Measurements from ENCODE around the gene DBN1.

DBN1 gene

DNA sequence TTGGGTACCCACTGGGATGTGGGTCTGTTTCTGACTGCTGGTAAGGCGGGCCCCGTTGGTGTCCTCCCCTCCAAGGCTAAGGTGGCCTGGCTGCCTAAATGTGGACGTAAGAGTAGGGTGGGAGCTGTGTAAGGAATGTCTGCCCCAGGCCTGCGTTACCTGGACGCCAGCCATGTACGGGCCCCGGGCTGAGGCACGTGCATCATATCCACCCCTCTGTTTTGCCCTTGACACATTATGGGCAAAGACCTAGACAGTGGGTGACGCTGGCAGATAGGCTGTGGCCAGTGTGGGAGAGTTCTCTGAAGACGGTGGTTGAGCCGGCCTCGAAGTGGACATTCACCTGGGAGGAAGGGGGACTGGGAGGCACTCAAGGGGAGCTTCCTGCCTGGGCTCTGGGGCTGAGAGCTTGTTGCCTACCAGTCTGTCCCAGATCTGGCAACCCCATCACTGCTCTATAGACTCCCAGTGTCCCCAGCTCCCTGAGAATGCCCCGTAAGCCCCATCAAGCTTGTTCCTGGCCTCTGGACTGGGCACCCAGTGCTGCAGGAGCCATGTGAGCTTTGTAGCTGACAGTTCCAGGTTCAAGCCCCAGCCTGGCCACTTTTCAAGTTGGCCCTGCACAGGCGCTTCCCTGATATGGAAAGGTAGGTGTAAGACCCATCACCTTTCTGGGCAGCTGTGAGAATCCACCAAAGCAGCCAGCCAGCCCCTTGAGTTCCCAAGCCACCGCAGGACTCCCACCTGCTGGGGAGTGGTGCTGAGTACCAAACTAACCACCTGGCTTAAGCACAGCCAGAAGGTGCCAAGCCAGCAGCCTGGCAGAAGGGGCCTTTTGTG is 30.1 kb downstream of the DBN1 start:
- no peak for DNase-seq (ENCODE audit: low read depth in 2 of 2)

DNA sequence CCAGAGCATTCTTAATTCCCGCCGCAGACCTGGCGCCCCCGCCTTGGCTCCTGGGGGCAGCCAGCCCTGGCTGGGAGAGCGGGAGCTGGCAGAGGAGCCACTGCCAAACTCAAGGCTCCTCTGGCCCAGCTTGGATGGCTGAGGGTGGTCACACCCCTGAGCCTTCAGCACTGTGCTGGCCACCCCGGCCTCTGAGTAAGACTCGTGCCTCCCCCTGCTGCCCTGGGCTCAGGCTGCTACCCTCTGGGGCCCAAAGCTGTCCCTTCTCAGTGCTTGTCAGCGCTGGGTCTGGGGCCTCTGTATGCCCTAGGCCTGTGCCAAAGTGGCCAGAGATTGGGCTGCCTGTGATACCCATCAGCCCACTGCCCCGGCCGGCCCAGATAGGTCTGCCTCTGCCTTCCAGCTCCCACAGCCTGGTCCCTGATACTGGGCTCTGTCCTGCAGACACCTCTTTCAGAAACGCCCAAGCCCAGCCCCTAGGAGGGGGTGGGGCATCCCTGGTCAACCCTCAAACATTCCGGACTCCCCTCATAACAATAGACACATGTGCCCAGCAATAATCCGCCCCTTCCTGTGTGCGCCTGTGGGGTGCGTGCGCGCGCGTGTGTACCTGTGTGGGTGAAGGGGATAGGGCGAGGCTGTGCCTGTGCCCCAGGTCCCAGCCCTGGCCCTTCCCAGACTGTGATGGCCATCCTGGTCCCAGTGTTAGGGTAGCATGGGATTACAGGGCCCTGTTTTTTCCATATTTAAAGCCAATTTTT is 31.2 kb downstream of the DBN1 start:
- no peak for DNase-seq (ENCODE audit: low read depth in 2 of 2)

DNA sequence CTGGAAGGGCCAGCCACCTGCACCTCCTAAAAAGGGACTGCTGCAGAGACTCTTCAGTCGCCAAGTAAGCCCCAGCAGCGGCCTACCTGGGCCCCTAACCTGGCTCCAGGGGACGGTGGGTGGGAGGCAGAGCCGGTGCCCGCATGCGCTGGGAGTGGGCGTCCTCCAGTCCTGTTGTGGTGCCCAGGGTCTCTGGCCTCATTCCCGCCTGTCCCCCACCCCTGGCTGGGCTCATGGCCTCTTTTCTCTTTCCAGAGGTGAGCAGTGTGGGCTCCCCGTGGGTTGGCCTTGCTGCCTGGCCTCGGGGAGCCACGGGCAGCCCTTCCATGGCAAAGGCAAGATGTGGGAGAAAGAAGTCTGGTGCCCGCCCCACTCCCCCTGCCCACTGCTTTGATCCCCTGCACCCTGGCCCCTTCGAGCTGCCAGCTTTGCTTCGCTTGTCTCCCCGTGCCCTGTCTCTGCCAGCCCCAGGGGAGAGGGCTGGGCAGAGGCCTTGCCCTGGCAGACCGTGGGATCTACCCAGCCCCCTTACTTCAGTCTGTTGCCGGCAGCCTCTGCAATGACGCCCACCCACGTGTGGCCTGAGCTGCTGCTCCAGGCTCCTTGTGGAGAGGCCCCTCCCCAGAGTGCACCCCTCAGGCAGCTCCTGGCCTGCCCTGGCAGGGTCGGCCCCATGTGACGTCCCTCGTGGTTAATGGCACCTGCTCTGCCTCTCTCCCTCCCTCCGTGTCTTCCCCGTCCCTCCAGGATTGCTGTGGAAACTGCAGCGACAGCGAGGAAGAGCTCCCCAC is 32.2 kb downstream of the DBN1 start:
- DNase-seq (ENCODE audit: low read depth in 2 of 2), result no peak

DNA sequence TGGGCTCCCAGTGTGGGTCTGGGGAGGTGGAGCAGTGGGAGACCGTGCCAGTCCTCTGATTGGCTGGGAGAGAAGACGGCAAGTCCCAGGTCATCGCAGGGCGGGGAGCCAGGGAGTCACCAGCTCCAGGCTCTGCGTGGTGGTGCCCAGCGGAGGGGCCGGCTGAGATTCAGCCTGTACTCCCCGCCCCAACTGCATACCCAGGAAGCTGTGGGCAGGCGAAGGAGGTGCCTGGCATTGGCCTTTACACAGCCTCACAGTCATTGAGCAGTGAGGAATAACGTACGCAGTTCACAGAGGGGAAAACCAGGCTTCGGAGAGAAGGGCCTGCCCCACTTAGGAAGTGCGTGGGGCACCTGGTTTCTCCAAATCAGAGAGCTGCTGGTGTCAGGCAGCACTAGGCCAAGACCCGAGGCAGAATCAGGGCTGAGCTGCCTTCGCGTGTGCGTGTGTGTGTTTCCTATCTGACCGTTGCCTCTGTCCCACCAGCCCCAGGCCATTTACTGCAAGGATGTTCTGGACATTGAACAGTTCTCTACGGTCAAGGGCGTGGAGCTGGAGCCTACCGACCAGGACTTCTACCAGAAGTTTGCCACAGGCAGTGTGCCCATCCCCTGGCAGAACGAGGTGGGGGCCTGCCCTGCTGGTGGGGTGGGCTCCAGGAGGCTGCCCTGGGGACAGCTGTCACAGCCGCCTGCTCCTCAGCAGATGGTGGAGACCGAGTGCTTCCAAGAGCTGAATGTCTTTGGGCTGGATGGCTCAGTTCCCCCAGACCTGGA is 33.0 kb downstream of the DBN1 start:
- DNase-seq (ENCODE audit: low read depth in 2 of 2), result no peak

DNA sequence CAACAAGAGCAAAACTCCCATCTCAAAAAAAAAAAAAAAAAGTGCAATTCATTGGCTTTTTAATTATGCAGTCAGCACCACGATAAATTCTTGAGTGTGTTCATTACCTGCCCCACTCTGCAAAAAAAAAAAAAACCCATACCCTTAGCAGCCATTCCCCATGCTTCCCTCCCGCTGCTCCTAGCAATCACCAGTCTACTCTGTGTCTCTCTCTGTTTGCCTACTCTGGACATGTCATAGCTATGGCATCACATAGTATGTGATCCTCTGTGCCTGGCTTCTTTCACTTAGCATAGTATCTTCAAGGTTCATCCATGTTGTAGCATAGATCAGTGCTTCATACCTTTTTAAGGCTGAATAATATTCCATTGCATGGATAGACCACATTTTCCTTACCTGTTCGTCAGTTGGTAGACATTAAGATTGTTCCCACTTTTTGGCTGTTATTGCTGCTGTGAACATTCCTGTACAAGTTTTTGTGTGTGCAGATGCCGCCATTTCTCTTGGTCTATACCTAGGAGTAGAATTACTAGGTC is 33.8 kb downstream of the DBN1 start:
- no peak for DNase-seq (ENCODE audit: low read depth in 2 of 2)

DNA sequence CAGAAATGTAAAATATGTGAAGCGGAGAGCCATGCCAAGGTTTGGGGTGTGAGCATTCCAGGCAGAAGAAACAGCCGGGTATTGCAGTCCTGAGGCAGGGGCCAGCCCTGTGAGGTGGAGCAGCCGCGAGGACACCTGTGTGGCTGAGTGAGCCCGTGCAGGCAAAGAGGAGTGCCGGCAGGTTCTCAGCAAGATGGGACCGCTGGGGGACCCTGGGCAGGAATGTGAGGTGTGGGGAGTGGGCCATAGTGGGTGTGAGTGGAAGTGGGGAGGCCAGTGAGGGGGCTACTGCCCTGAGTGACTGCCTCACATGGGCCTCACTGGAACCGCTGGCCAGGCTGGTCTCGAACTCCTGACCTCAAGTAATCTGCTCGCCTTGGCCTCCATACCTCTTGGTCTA is 35.0 kb downstream of the DBN1 start:
- no peak for DNase-seq (ENCODE audit: low read depth in 2 of 2)

DNA sequence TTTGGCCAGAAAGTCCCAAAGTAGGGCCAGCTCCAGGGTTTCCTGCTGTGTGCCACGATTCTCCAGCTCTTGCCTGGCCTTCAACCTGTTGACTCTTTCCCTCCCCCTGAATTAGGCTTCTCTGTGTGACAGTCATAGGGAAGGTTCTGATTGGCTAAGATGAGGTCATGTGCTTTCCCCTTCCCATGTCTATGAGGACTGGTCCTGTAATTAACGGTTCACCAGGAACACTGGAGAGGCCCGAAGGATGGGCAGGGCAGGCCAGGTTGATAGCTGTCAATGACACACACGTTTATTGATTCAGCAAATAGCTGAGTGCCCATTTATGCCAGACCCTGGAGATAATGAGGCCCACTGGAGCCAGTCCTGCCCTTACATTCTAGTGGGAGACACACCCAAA is 35.8 kb downstream of the DBN1 start:
- no peak for DNase-seq (ENCODE audit: low read depth in 2 of 2)

DNA sequence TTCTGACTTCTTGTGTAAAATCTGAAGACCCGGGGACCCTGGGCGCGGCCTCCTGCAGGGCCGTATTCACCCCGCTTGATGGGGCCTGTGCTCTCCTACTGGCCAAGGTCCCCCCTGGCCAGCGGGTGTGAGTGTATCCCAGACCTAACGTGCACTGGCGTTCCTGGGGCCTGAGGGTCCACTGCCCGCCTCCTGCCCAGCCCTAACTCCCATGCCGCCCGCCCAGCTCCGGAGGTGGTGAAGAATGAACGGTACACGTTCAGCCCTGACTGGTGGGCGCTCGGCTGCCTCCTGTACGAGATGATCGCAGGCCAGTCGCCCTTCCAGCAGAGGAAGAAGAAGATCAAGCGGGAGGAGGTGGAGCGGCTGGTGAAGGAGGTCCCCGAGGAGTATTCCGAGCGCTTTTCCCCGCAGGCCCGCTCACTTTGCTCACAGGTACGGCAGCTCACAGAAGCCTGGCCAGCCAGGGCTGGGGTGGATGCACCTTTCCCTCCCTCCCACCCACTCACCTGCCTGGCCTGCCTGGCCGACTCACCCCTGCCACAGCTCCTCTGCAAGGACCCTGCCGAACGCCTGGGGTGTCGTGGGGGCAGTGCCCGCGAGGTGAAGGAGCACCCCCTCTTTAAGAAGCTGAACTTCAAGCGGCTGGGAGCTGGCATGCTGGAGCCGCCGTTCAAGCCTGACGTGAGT is 37.4 kb downstream of the DBN1 start:
- DNase-seq (ENCODE audit: low read depth in 2 of 2), result no peak

DNA sequence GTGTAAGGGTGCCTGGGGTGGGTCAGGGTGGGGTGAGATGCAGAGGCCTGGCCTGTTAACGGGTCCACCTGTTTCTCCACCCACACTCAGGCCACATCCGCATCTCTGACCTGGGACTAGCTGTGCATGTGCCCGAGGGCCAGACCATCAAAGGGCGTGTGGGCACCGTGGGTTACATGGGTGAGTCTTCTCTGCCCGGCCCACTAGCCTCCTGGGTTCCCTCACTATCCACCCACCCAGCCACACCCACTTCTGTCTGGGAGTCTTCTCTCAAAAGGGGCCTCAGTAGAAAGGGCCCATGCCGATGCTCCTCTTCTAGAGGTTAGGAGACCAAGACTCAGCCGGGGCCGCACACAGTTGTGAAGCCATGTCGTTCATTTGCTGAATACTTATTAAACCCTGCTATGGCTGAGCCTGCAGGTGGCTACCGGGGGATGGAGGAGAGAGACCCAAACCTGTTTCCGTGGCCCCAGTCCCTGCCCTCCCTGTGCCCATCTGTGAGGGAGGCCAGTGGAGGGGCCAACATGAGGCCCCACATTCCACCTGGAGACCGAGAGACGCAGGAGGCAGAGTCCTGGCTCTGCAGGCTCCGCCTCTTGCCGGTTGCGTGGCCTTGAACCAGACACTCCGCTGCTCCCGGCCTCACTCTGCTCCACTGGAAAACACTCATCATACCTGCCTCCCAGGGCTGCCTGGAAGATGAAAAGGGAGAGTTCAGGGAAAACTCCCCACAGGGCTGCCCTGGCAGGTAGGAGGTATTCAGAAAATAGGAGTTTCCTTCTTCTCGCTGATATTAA is 38.3 kb downstream of the DBN1 start:
- no peak for DNase-seq (ENCODE audit: low read depth in 2 of 2)

DNA sequence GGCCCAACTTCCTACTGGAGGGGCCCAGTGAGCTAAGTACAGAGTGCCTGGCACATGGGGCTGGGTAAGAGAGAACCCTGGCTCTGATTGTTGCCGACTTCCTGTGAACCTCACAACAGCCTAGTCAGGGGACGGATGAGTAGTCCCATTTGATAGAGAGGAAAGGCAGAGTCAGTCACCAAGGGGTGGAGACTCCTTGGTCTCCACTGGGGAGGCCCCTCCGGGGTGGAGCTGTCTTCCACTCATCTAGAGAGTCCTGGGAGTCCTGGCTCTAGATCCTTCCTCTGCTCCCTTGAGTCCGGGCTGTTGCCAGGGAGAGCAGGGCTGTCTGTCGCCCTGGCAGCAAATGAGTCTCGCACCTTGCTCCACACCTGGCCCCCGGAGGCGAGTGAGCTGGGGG is 39.0 kb downstream of the DBN1 start:
- no peak for DNase-seq (ENCODE audit: low read depth in 2 of 2)

DNA sequence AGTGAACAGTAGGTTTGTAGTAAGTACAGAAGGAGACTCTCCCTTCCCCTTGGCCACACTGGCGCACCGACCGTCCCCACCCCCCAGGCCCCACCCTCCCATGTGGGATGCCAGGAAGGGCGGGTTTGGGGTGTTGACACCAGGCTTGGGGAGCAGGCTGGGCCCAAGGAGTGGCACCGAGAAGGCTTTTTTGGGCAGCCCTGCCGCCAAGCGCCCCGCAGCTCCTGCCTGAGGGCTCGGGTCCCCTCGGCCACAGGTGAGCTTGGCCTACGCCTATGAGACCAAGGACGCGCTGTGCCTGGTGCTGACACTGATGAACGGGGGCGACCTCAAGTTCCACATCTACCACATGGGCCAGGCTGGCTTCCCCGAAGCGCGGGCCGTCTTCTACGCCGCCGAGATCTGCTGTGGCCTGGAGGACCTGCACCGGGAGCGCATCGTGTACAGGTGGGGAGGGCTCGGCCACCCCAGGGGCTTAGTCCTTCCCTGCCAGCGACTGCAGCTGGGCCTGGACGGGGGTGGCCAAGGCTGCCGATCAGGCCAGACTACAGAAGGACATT is 39.7 kb downstream of the DBN1 start:
- no peak for DNase-seq (ENCODE audit: low read depth in 2 of 2)

DNA sequence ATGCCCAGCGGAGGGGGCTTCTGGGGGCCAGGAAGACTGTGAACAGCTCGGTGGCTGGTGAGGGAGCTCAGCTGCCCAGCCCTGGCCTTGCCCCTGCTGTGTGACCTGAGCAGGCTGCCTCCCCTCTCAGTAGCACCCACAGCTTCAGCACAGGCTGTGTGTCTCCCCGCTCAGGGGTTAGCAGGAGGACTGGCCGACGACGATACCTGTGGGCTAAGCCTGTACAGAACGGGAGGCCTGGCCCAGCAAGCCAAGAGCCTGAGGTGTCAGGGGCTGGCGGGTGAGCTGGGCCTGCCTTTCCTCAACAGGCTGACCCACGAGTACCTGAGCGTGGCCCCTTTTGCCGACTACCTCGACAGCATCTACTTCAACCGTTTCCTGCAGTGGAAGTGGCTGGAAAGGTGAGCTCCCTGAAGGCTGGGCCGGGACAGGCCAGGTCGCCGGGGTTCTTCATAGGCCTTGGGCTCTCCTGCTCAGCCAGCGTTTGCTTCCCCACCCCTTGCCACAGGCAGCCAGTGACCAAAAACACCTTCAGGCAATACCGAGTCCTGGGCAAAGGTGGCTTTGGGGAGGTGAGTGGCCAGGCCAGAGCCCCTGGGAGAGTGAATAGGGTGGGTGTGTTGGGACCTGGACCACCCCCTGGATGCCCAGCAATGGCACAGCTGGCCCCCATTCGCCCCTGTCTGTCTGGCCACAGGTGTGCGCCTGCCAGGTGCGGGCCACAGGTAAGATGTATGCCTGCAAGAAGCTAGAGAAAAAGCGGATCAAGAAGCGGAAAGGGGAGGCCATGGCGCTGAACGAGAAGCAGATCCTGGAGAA is 40.4 kb downstream of the DBN1 start:
- DNase-seq (ENCODE audit: low read depth in 2 of 2), result no peak

DNA sequence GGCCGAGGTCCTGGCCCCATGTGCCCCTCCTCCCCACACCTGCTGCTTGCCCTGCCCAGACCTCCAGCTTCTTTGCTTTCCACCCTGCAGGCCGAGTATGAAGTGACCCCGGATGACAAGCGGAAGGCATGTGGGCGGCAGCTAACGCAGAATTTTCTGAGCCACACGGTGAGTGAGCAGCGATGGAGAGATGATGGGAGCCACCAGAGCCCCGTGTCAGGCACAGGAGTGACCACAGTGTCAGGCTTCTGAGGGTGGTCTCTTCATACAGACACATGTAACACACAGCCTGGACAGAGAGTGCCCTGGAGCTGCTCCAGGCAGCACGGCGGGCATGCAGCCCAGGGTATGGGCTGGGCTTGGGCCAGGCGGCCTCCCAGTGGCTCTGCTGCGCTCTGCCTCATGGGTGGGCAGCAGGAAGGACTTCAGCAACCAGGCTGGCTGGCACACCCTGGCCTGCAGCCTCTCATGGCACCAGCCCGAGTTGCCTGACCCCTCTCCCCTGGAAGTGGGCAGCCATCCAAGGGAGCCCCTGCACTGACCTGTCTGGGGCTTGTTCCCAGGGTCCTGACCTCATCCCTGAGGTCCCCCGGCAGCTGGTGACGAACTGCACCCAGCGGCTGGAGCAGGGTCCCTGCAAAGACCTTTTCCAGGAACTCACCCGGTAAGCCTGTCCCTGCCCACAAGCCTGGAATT is 41.1 kb downstream of the DBN1 start:
- no peak for DNase-seq (ENCODE audit: low read depth in 2 of 2)

DNA sequence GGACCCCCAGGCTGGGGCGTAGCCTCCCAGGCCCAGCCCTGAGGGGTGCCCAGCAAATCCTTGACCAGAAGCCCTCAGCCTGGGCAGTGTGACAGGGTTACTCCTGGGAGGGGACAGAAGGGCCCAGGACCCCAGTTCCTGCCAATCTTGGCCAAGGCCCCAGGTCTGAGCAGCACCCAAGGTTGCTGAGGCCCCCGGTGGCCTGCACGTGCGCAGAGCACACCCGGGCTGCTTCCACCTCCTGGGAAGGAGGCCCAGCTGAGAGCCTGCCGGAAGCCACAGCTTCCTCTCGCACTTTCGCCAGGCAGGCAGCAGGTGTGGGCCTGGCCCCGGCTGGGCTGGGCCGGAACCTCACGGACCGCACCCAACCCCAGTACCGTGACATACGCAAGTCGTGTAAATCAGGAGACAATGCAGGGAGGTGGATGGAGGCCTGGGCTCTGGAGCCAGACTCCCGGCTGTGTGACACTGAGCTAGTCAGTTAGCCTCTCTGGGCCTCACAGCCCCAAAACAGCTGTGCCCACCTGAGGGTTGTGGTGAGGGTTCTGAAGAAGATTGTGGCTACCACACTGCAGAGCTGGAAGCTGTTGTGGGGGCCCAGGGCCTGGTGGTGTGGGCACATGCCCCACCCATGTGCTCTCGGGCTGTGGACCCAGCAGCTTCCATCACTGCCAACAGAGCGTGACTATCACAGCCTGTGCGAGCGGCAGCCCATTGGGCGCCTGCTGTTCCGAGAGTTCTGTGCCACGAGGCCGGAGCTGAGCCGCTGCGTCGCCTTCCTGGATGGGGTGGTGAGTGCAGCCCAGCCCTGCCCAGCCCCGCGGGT is 41.9 kb downstream of the DBN1 start:
- peak in 1 of 2 donors; percentile 37 for DNase-seq (ENCODE audit: low read depth in 2 of 2)

DNA sequence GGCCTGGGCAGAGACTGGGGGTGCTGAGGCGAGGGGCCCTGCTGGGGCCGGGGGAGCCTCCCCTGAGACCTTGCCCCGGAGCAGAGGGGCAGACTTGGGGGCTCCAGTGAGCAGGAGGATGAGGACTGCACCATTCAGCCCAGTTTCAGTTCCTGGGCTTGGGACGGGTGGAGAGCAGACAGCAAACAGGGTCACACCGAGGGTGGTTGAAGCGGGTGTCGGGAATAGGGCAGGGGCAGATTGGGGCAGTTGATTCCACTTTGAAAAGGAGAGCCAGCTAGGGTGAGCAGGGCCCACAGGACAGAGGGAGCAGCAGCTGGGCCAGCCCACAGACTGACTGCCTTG is 42.5 kb downstream of the DBN1 start:
- no peak for DNase-seq (ENCODE audit: low read depth in 2 of 2)

DNA sequence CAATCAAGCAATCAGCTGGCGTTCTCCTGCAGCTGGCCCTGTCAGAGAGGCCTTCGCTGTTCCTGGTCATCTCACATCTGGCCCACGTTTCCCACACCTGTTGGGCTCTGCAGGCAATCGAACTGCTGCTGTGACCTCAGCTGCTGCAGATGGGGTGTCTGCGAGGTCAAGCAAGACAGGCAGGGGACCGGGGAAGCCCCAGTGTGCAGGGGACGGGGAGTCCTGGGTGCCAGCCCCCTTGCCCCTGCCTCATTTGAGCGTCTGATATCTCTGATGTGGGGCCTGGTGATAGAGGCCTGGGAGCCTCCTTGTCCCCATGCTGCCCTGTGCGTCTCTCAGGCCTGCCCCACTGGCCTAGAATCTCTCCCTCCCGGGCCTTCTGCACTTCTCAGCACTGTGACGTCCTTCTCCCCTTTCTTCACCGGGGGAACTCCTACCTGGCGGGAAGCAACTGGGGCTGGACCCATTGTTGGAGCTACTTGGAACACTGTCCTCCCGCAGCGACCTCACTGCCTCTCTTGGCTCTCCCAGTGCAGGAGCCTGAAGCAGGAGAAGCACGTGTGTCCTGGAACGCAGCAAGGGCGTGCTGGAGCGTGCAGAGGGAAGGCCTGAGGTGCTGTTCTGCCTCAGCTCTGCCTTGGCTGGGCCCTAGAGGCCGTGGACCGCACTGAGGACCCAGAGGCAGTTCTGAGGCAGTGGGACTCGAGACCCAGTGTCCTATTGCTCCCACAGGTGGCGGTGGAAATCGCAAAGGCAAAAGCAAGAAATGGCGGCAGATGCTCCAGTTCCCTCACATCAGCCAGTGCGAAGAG is 43.1 kb downstream of the DBN1 start:
- no peak for DNase-seq (ENCODE audit: low read depth in 2 of 2)

Data from stimulated activated CD8-positive, alpha-beta memory T cell treated with anti-CD3 and anti-CD28 coated beads, Interleukin-2, amount 100 ng/mL, for 1 hour (primary cell).